Urinary bladder (tissue), 4 donors: ENCODE data around the gene ADK. TPM values are rescaled to one million over a fixed set of nuclear protein-coding genes. Genes with fewer than 3 reads are reported as not detected.

ENCODE experiments used
- DNase-seq: peaks from one replicate; pipeline ENCODE4 v3.0.0-alpha.2; 2015; ENCODE audit errors: extremely low spot score
- H3K27ac ChIP-seq: one replicate; pipeline ENCODE4 v1.5.1; 2013; ENCODE audit warnings: low read depth, mild to moderate bottlenecking, moderate library complexity
- H3K36me3 ChIP-seq: one replicate; pipeline ENCODE4 v1.6.1; 2013; ENCODE audit warnings: mild to moderate bottlenecking, moderate library complexity; ENCODE audit not compliant: insufficient read depth
- H3K4me1 ChIP-seq: one replicate; pipeline ENCODE4 v1.6.1; 2013; ENCODE audit warnings: mild to moderate bottlenecking, moderate library complexity; ENCODE audit not compliant: insufficient read depth
- H3K4me3 ChIP-seq: one replicate; pipeline ENCODE4 v1.5.1; 2013; ENCODE audit warnings: low read depth, low read length
- WGBS: extraction: QIAGEN DNeasy Blood & Tissue Kit; methylation state at CpG from one replicate; pipeline ENCODE4 v1.1.7; 2013; 5-methylcytosine and 5-hydroxymethylcytosine counted together
- polyA plus RNA-seq: library from polyadenylated mRNA; stranded (reverse); fragments of 200-250 nt; gene quantifications from one replicate; pipeline ENCODE4 v1.2.3, GENCODE V29; 2013
- total RNA-seq: library from RNA; depleted of rRNA; stranded (reverse); fragments of >200 nt; gene quantifications from one replicate; pipeline ENCODE4 v1.2.3, GENCODE V29; 2014
- donor health status: healthy with polysubstance abuse.
- donor health status: healthy.

Gene ADK
- total and polyA plus RNA-seq, 2 donors = 14.2 to 42.8 TPM

GRCh38 chr10:74153676-74154075, 2.7 kb downstream of the ADK start:
- H3K4me1 ChIP-seq = peaks cover 1% of the 10 kb centered on the region
- no peak overlapping the region for H3K27ac ChIP-seq
- no peak for DNase-seq
- no peak overlapping the region for H3K4me3 ChIP-seq
- no peaks in the 10 kb centered on the region for H3K36me3 ChIP-seq
- 71% methylated on average over 4 of the region's 4 CpGs for WGBS

- DNase-seq = no peak
- Histone ChIP-seq H3K4me1 (peaks cover 1% of the 10 kb centered on the region), H3K36me3 (no peaks in the 10 kb centered on the region), H3K4me3 (no peak overlapping the region), H3K27ac (no peak overlapping the region)
- 18% methylated on average over 2 of the region's 2 CpGs for WGBS
Observed at GRCh38 chr10:74156919-74157289, 5.9 kb downstream of the ADK start.

- H3K4me3 ChIP-seq = no peak overlapping the region
- no peak overlapping the region for H3K27ac ChIP-seq
- H3K4me1 ChIP-seq = no peaks in the 10 kb centered on the region
- H3K36me3 ChIP-seq = no peaks in the 10 kb centered on the region
- 98% methylated on average over 3 of the region's 3 CpGs for WGBS
- DNase-seq = no peak
Observed at GRCh38 chr10:74160013-74160412, 9.0 kb downstream of the ADK start.

GRCh38 chr10:74163319-74164068, 12.5 kb downstream of the ADK start:
- 64% methylated on average over 3 of the region's 3 CpGs for WGBS
- Histone ChIP-seq H3K4me1 (no peaks in the 10 kb centered on the region), H3K4me3 (no peak overlapping the region), H3K27ac (no peak overlapping the region), H3K36me3 (no peaks in the 10 kb centered on the region)
- no peak for DNase-seq

GRCh38 chr10:74164716-74165529, 13.9 kb downstream of the ADK start:
- Histone ChIP-seq H3K27ac (no peak overlapping the region), H3K36me3 (no peaks in the 10 kb centered on the region), H3K4me1 (no peaks in the 10 kb centered on the region), H3K4me3 (no peak overlapping the region)
- no peak for DNase-seq
- 58% methylated on average over 6 of the region's 6 CpGs for WGBS

GRCh38 chr10:74165530-74165901, 14.5 kb downstream of the ADK start:
- no peaks in the 10 kb centered on the region for H3K4me1 ChIP-seq
- WGBS = 53% methylated on average over 2 of the region's 2 CpGs
- no peak for DNase-seq
- H3K36me3 ChIP-seq = no peaks in the 10 kb centered on the region
- H3K4me3 ChIP-seq = no peak overlapping the region
- H3K27ac ChIP-seq = no peak overlapping the region

- H3K4me1 ChIP-seq = no peaks in the 10 kb centered on the region
- DNase-seq = no peak
- H3K36me3 ChIP-seq = no peaks in the 10 kb centered on the region
- H3K4me3 ChIP-seq = no peak overlapping the region
- WGBS = 64% methylated on average over 1 of the region's 1 CpG
- no peak overlapping the region for H3K27ac ChIP-seq
Observed at GRCh38 chr10:74167443-74167842, 16.4 kb downstream of the ADK start.

GRCh38 chr10:74171625-74172024, 20.6 kb downstream of the ADK start:
- WGBS = 84% methylated on average over 2 of the region's 2 CpGs
- Histone ChIP-seq H3K36me3 (no peaks in the 10 kb centered on the region), H3K27ac (no peak overlapping the region), H3K4me3 (no peak overlapping the region), H3K4me1 (no peaks in the 10 kb centered on the region)
- DNase-seq = no peak

- Histone ChIP-seq H3K4me3 (no peak overlapping the region), H3K36me3 (no peaks in the 10 kb centered on the region), H3K4me1 (no peaks in the 10 kb centered on the region), H3K27ac (no peak overlapping the region)
- 65% methylated on average over 3 of the region's 3 CpGs for WGBS
- DNase-seq = no peak
Observed at GRCh38 chr10:74174521-74174920, 23.5 kb downstream of the ADK start.

GRCh38 chr10:74175510-74176379, 24.7 kb downstream of the ADK start:
- Histone ChIP-seq H3K36me3 (no peaks in the 10 kb centered on the region), H3K4me3 (peak overlapping the region; percentile 68), H3K27ac (peak overlapping the region; percentile 24), H3K4me1 (no peaks in the 10 kb centered on the region)
- WGBS = 28% methylated on average over 10 of the region's 10 CpGs
- DNase-seq = no peak

- WGBS = under 1% methylated on average over 72 of the region's 72 CpGs
- Histone ChIP-seq H3K27ac (peak overlapping the region; percentile 81), H3K36me3 (no peaks in the 10 kb centered on the region), H3K4me1 (no peaks in the 10 kb centered on the region), H3K4me3 (peak overlapping the region; percentile 68)
- DNase-seq = peak; percentile 86
Observed at GRCh38 chr10:74176380-74177139, 25.5 kb downstream of the ADK start.

- Histone ChIP-seq H3K4me3 (peak overlapping the region; percentile 68), H3K27ac (peak overlapping the region; percentile 81), H3K36me3 (no peaks in the 10 kb centered on the region), H3K4me1 (no peaks in the 10 kb centered on the region)
- DNase-seq = no peak
- 15% methylated on average over 13 of the region's 13 CpGs for WGBS
Observed at GRCh38 chr10:74177140-74177677, 26.2 kb downstream of the ADK start.
